WERI-Rb-1 (cell line): Measurements from ENCODE around the gene RAD52.

Experiments
- DNase-seq: peaks from one replicate; pipeline ENCODE4 v3.0.0-alpha.2; 2020
- H3K27ac ChIP-seq: fragments of 250-450 bp; sonication (Bioruptor Pico); 2 replicates; pipeline ENCODE4 v1.5.1; 2020; ENCODE audit warnings: mild to moderate bottlenecking, moderate library complexity
- H3K27me3 ChIP-seq: fragments of 250-450 bp; sonication (Bioruptor Pico); 2 replicates; pipeline ENCODE4 v1.5.1; 2021; ENCODE audit warnings: mild to moderate bottlenecking, low read depth, moderate library complexity; ENCODE audit not compliant: insufficient read depth, severe bottlenecking
- H3K36me3 ChIP-seq: fragments of 250-450 bp; sonication (Bioruptor Pico); 2 replicates; pipeline ENCODE4 v1.5.1; 2020; ENCODE audit warnings: mild to moderate bottlenecking, moderate library complexity
- H3K4me3 ChIP-seq: 2 replicates; pipeline ENCODE4 v1.5.1; 2011; ENCODE audit warnings: low read depth, mild to moderate bottlenecking, control low read depth, low read length
- H3K9me3 ChIP-seq: fragments of 250-450 bp; sonication (Bioruptor Pico); 2 replicates; pipeline ENCODE4 v1.5.1; 2021; ENCODE audit warnings: mild to moderate bottlenecking, moderate library complexity; ENCODE audit not compliant: severe bottlenecking
- TF ChIP-seq, protein P1 (sequence below): IDR thresholded peaks from 2 replicates; pipeline ENCODE4 v1.5.1; 2011; ENCODE audit warnings: low read depth, mild to moderate bottlenecking, control low read depth, inconsistent platforms, low read length

Gene RAD52

DNA sequence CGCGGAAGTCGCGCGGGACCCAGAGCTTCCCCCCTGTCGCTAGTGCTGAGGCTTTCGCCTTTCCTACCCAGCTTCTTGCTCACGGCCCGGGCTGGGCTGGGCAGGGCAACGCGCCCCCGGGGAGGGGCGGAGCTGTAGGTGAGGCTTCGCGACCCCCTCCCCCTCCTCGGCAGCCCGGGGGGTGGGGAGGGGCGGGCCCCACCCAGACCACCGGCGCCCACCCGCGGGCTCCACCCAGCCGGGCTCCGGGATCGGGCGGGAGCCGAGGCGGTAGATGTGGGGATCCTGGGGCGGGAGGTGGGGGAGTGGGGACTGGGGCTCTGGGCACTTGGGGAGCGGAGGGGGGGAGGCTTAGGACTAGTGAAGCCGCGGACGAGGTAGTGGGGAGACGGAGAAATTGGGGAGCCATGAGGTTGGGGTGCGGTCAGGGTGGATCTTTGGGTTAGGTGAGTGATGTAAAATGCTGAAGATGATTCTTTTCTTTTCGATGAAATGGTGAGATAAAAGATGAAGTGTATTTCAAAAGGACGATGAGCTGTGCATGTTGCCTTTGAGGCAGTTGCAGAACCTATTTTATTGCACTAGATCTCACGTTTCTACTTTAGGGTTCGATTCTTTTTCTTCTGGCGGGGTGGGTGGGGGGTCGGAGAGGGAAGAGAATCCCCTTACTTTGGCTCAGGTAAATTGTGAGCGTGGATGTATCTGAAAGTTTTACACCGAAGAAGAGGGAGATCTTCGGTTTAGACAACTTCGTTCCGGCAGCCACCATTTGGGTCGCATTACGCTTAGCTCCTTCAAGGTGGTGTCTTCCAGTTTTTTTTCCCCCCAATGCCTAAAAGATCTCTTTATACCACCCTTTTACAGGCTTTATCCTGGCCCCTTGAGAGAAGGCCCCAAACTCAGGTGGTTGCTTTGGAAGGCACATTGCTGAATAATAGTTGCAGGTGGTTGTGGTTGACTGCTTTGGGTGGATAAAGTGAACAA is 42.1 kb upstream of the RAD52 start:
- Histone ChIP-seq H3K4me3 (peak overlapping the region; percentile 83), H3K36me3 (peaks cover 6% of the 10 kb centered on the region), H3K27me3 (no peaks in the 10 kb centered on the region), H3K27ac (peak overlapping the region; percentile 98), H3K9me3 (no peaks in the 10 kb centered on the region)
- DNase-seq: peak; percentile 69
- TF ChIP-seq, protein P1, sequence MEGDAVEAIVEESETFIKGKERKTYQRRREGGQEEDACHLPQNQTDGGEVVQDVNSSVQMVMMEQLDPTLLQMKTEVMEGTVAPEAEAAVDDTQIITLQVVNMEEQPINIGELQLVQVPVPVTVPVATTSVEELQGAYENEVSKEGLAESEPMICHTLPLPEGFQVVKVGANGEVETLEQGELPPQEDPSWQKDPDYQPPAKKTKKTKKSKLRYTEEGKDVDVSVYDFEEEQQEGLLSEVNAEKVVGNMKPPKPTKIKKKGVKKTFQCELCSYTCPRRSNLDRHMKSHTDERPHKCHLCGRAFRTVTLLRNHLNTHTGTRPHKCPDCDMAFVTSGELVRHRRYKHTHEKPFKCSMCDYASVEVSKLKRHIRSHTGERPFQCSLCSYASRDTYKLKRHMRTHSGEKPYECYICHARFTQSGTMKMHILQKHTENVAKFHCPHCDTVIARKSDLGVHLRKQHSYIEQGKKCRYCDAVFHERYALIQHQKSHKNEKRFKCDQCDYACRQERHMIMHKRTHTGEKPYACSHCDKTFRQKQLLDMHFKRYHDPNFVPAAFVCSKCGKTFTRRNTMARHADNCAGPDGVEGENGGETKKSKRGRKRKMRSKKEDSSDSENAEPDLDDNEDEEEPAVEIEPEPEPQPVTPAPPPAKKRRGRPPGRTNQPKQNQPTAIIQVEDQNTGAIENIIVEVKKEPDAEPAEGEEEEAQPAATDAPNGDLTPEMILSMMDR: no peak

DNA sequence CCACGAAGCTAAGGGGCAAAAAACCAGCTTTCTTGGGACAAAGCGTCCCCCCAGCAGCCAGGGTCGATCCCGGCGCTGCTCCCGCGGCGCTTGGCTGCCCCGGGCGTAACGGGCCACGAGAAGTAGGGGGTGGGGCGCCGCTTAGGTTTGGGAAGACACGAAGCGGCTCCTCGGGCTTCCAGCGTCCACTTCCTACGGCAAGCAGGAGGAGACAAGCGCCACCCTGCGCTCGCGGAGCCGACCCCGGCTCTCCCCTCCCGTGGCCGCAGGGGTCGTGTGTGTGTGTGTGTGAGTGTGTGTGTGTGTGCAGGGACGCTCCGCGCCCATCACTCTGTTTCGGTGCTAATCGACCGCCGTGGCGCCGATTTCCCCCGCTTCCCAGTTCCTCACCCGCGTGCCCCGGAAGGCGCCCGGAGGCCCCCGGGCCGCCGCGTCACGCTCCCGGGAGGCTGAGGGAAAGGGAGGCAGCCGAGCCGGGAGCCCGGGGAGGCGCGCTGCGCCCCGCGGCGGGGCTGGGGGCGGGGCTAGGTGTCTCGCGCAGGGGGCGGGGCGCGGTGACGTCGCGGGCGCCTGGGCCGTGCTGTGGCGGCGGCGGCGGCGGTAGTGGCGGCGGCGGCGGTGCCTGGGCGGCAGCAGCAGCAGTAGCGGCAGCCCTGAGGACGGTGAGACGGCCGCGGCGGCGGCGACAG is 41.3 kb upstream of the RAD52 start, which contains the start of gene ERC1:
Gene ERC1, plus strand, starts transcription at position 563 of the 689 bp plus-strand sequence. CDS start 36,681 bp downstream, outside the sequence.
- H3K27me3 ChIP-seq: no peaks in the 10 kb centered on the region
- TF ChIP-seq, protein P1: 0 out of 2 replicates have a peak, but pooled peaks have one; percentile 17
- peak; percentile 91 for DNase-seq
- H3K27ac ChIP-seq: peak within 1 kb of the TSS; percentile 98
- H3K4me3 ChIP-seq: peak within 1 kb of the TSS; percentile 83
- peaks cover 8% of the 10 kb centered on the region for H3K36me3 ChIP-seq
- H3K9me3 ChIP-seq: no peaks in the 10 kb centered on the region

- H3K4me3 ChIP-seq: peak overlapping the region; percentile 83
- H3K27me3 ChIP-seq: no peaks in the 10 kb centered on the region
- TF ChIP-seq, protein P1: no peak
- peak; percentile 43 for DNase-seq
- H3K9me3 ChIP-seq: no peaks in the 10 kb centered on the region
- H3K27ac ChIP-seq: peak overlapping the region; percentile 98
- peaks cover 8% of the 10 kb centered on the region for H3K36me3 ChIP-seq
Measured at GRCh38 chr12:989751-990660, 40.5 kb upstream of the RAD52 start.

GRCh38 chr12:989051-989450 is 39.6 kb upstream of the RAD52 start:
- Histone ChIP-seq H3K36me3 (peaks cover 8% of the 10 kb centered on the region), H3K4me3 (peak overlapping the region; percentile 83; the same call in 1 of the 2 replicates), H3K27me3 (no peaks in the 10 kb centered on the region), H3K27ac (no peak overlapping the region), H3K9me3 (no peaks in the 10 kb centered on the region)
- DNase-seq: no peak
- TF ChIP-seq, protein P1: no peak

DNA sequence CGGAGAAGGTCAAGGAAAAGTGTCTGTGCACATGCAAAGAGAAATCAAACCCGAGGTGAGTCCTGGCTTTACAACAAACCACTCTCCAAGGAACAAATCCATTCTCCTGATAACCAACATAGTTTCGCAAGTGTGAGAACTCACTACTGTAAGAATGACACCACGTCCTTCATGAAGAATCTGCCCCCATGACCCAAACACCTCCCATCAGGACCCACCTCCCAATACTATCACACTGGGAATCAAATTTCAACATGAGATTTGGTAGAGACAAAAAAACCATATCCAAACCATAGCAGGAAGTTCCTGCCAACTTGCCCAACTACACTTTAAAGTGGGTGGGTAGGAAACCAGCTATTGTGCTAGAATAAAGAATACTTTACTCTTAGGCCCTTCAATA is 39.2 kb upstream of the RAD52 start:
- Histone ChIP-seq H3K27me3 (no peaks in the 10 kb centered on the region), H3K9me3 (no peaks in the 10 kb centered on the region), H3K36me3 (peaks cover 8% of the 10 kb centered on the region), H3K27ac (no peak overlapping the region), H3K4me3 (no peak overlapping the region)
- DNase-seq: no peak
- TF ChIP-seq, protein P1: no peak
